H9 (cell line): Measurements from ENCODE around the gene FOXN1. TPM values are rescaled to one million over a fixed set of nuclear protein-coding genes. Genes with fewer than 3 reads are reported as not detected.
A peak's percentile ranks its signal among the peaks of the same experiment; 100 is the strongest.

Source experiments
- DNase-seq: peaks from one replicate; pipeline ENCODE4 v3.0.0-alpha.2; 2017
- H2AFZ ChIP-seq: one replicate; pipeline ENCODE4 v1.6.1; 2013; ENCODE audit warnings: mild to moderate bottlenecking, low read length, control low read depth, moderate library complexity
- H2AK5ac ChIP-seq: 2 replicates; pipeline ENCODE4 v1.6.1; 2013; ENCODE audit warnings: low read length, control low read depth, mixed read lengths; ENCODE audit not compliant: insufficient read length
- H2BK120ac ChIP-seq: one replicate; pipeline ENCODE4 v1.6.1; 2013; ENCODE audit warnings: low read depth, mild to moderate bottlenecking, low read length, control low read depth, inconsistent platforms; ENCODE audit not compliant: poor library complexity, severe bottlenecking
- H2BK12ac ChIP-seq: 2 replicates; pipeline ENCODE4 v1.6.1; 2013; ENCODE audit warnings: low read length, control low read depth, mixed read lengths, low read depth; ENCODE audit not compliant: insufficient read length
- H2BK15ac ChIP-seq: 2 replicates; pipeline ENCODE4 v1.6.1; 2013; ENCODE audit warnings: low read depth, low read length, control low read depth
- H2BK20ac ChIP-seq: one replicate; pipeline ENCODE4 v1.6.1; 2013; ENCODE audit warnings: low read depth, mild to moderate bottlenecking, low read length, control low read depth, inconsistent platforms; ENCODE audit not compliant: poor library complexity, severe bottlenecking
- H2BK5ac ChIP-seq: 2 replicates; pipeline ENCODE4 v1.6.1; 2013; ENCODE audit warnings: low read length, control low read depth, mixed read lengths; ENCODE audit not compliant: insufficient read length
- H3K14ac ChIP-seq: 2 replicates; pipeline ENCODE4 v1.6.1; 2013; ENCODE audit warnings: low read length, control low read depth; ENCODE audit not compliant: insufficient read depth
- H3K18ac ChIP-seq: 2 replicates; pipeline ENCODE4 v1.6.1; 2013; ENCODE audit warnings: low read depth, mild to moderate bottlenecking, mixed read lengths, low read length, control low read depth; ENCODE audit not compliant: insufficient read length
- H3K23ac ChIP-seq: 2 replicates; pipeline ENCODE4 v1.6.1; 2013; ENCODE audit warnings: low read length, control low read depth, mixed read lengths, low read depth; ENCODE audit not compliant: insufficient read length
- H3K23me2 ChIP-seq: 2 replicates; pipeline ENCODE4 v1.6.1; 2013; ENCODE audit warnings: low read depth, mild to moderate bottlenecking, mixed read lengths, low read length, control low read depth; ENCODE audit not compliant: insufficient read length, poor library complexity, severe bottlenecking
- H3K27ac ChIP-seq: 2 replicates; pipeline ENCODE4 v1.5.1; 2013; ENCODE audit warnings: low read length, control low read depth, mixed read lengths, low read depth; ENCODE audit not compliant: insufficient read length
- H3K27me3 ChIP-seq: 2 replicates; pipeline ENCODE4 v1.6.1; 2013; ENCODE audit warnings: low read length, control low read depth, inconsistent platforms; ENCODE audit not compliant: insufficient read depth
- H3K4ac ChIP-seq: 2 replicates; pipeline ENCODE4 v1.6.1; 2013; ENCODE audit warnings: low read depth, mild to moderate bottlenecking, control low read depth, inconsistent platforms, low read length, moderate library complexity
- H3K4me1 ChIP-seq: 2 replicates; pipeline ENCODE4 v1.6.1; 2013; ENCODE audit warnings: low read length, control low read depth, inconsistent platforms; ENCODE audit not compliant: insufficient read depth
- H3K4me2 ChIP-seq: 2 replicates; pipeline ENCODE4 v1.6.1; 2013; ENCODE audit warnings: low read length, control low read depth, mixed read lengths; ENCODE audit not compliant: insufficient read length, insufficient read depth
- H3K56ac ChIP-seq: 2 replicates; pipeline ENCODE4 v1.6.1; 2013; ENCODE audit warnings: low read depth, mild to moderate bottlenecking, mixed read lengths, low read length, control low read depth; ENCODE audit not compliant: insufficient read length
- H3K79me1 ChIP-seq: 2 replicates; pipeline ENCODE4 v1.6.1; 2013; ENCODE audit warnings: low read depth, mild to moderate bottlenecking, moderate library complexity, low read length, control low read depth, inconsistent platforms; ENCODE audit not compliant: insufficient read depth, poor library complexity, severe bottlenecking
- H3K79me2 ChIP-seq: 2 replicates; pipeline ENCODE4 v1.6.1; 2013; ENCODE audit warnings: low read length, control low read depth, inconsistent platforms; ENCODE audit not compliant: insufficient read depth
- H3K9ac ChIP-seq: 2 replicates; pipeline ENCODE4 v1.6.1; 2013; ENCODE audit warnings: low read length, control low read depth, mixed read lengths; ENCODE audit not compliant: insufficient read length; ENCODE audit errors: extremely low read depth
- H3K9me3 ChIP-seq: one replicate; pipeline ENCODE4 v1.6.1; 2013; ENCODE audit warnings: low read depth, low read length, inconsistent platforms; ENCODE audit not compliant: control insufficient read depth
- H3T11ph ChIP-seq: one replicate; pipeline ENCODE4 v1.6.1; 2013; ENCODE audit warnings: mild to moderate bottlenecking, low read length, control low read depth, inconsistent platforms
- H4K20me1 ChIP-seq: one replicate; pipeline ENCODE4 v1.6.1; 2013; ENCODE audit not compliant: control insufficient read depth, insufficient read length, insufficient read depth
- H4K5ac ChIP-seq: 2 replicates; pipeline ENCODE4 v1.6.1; 2013; ENCODE audit warnings: low read depth, mild to moderate bottlenecking, mixed read lengths, low read length, control low read depth; ENCODE audit not compliant: insufficient read length
- H4K8ac ChIP-seq: replicated peaks from 2 replicates; pipeline ENCODE4 v1.6.1; 2013; ENCODE audit warnings: low read length, control low read depth, mixed read lengths, low read depth; ENCODE audit not compliant: insufficient read length
- H4K91ac ChIP-seq: 2 replicates; pipeline ENCODE4 v1.6.1; 2013; ENCODE audit warnings: low read depth, mild to moderate bottlenecking, moderate library complexity, mixed read lengths, low read length, control low read depth; ENCODE audit not compliant: insufficient read length
- H3K27ac Mint-ChIP-seq, 3 experiments: 2 replicates in 2 of 3; 3 replicates in 1 of 3; pipeline ENCODE4 v1.8.0; 2020 to 2021; ENCODE audit warnings: mixed read lengths in 3 of 3, mild to moderate bottlenecking in 1 of 3, moderate library complexity in 1 of 3
- H3K27me3 Mint-ChIP-seq: 2 replicates; pipeline ENCODE4 v1.8.0; 2021; ENCODE audit warnings: low read depth, mild to moderate bottlenecking, moderate library complexity, mixed read lengths
- H3K36me3 Mint-ChIP-seq, 3 experiments: 2 replicates in 2 of 3; 3 replicates in 1 of 3; pipeline ENCODE4 v1.8.0; 2020 to 2021; ENCODE audit warnings: low read depth in 3 of 3, mixed read lengths in 3 of 3; ENCODE audit not compliant: insufficient read depth in 1 of 3
- H3K4me1 Mint-ChIP-seq, 2 experiments: 2 replicates each; pipeline ENCODE4 v1.8.0; 2020; ENCODE audit warnings: mixed read lengths in 2 of 2
- H3K4me3 Mint-ChIP-seq, 2 experiments: 2 replicates in 1 of 2; 3 replicates in 1 of 2; pipeline ENCODE4 v1.8.0; 2020 to 2021; ENCODE audit warnings: mild to moderate bottlenecking in 2 of 2, mixed read lengths in 2 of 2, moderate library complexity in 1 of 2
- H3K9me3 Mint-ChIP-seq, 2 experiments: 2 replicates in 1 of 2; 3 replicates in 1 of 2; pipeline ENCODE4 v1.8.0; 2020; ENCODE audit warnings: mild to moderate bottlenecking in 2 of 2, mixed read lengths in 2 of 2, moderate library complexity in 1 of 2
- CTCF ChIP-seq: fragments of 200-600 bp; sonication (generic); conservative IDR thresholded peaks from 3 replicates; pipeline ENCODE4 v1.8.0; 2021; ENCODE audit warnings: antibody characterized with exemption, mild to moderate bottlenecking
- WGBS: extraction: QIAGEN DNeasy Blood & Tissue Kit; methylation state at CpG from one replicate; pipeline ENCODE4 v1.1.7; 2013; ENCODE audit warnings: missing lambda C conversion rate, low lambda C conversion rate, mixed read lengths; ENCODE audit not compliant: insufficient read length; ENCODE audit errors: extremely low coverage; 5-methylcytosine and 5-hydroxymethylcytosine counted together
- total RNA-seq: library from RNA; stranded (reverse); gene quantifications from 2 replicates; pipeline ENCODE4 v1.2.1, GENCODE V29; 2021

The FOXN1 gene
- total RNA-seq, 1 experiment from 2014 or later = not detected

- no peak overlapping the region for H3K27ac ChIP-seq
- TF ChIP-seq CTCF = no peak
- H2BK12ac ChIP-seq = no peak overlapping the region
- no peak overlapping the region for H3K18ac ChIP-seq
- no peaks in the 10 kb centered on the region for H3K9me3 ChIP-seq
- no peak overlapping the region for H3K4ac ChIP-seq
- no peaks in the 10 kb centered on the region for H3K36me3 Mint-ChIP-seq
- peaks cover 14% of the 10 kb centered on the region for H3K27me3 Mint-ChIP-seq
- no peak overlapping the region for H2BK5ac ChIP-seq
- no peak overlapping the region for H3K9ac ChIP-seq
- H4K20me1 ChIP-seq = no peaks in the 10 kb centered on the region
- no peaks in the 10 kb centered on the region for H3K4me1 ChIP-seq
- no CpG with 5 or more reads among the region's 2 CpGs for WGBS
- no peak overlapping the region for H2AFZ ChIP-seq
- no peak for DNase-seq
- H3K23ac ChIP-seq = no peak overlapping the region
- no peak overlapping the region for H3K4me2 ChIP-seq
- H2BK120ac ChIP-seq = no peak overlapping the region
- no peak overlapping the region for H4K91ac ChIP-seq
- no peaks in the 10 kb centered on the region for H3K27me3 ChIP-seq
- H2BK20ac ChIP-seq = no peak overlapping the region
- H2BK15ac ChIP-seq = no peak overlapping the region
- no peaks in the 10 kb centered on the region for H3K79me2 ChIP-seq
- no peak overlapping the region for H4K8ac ChIP-seq
- no peak overlapping the region for H3K14ac ChIP-seq
- H4K5ac ChIP-seq = no peak overlapping the region
- no peak overlapping the region for H2AK5ac ChIP-seq
- no peaks in the 10 kb centered on the region for H3K9me3 Mint-ChIP-seq
- no peak overlapping the region for H3T11ph ChIP-seq
- H3K79me1 ChIP-seq = no peaks in the 10 kb centered on the region
- no peak overlapping the region for H3K4me3 Mint-ChIP-seq
- peak overlapping the region in 2 of 3 experiments; percentile 62 to 80; a peak in 3 of 7 replicates for H3K27ac Mint-ChIP-seq
- peaks cover 2 to 24% of the 10 kb centered on the region in 2 experiments; a peak in 3 of 4 replicates for H3K4me1 Mint-ChIP-seq
- H3K56ac ChIP-seq = no peak overlapping the region
- H3K23me2 ChIP-seq = no peaks in the 10 kb centered on the region
Observed at GRCh38 chr17:28527181-28527681, 21.1 kb downstream of the FOXN1 start.
